NCI-H1105 (cell line): Measurements from ENCODE around the gene SSU72.
"Not testable (repeated sequence)": the region's sequence is repeated elsewhere in the genome, so short reads cannot be mapped to it uniquely, and the experiment has no call there.

Experiments used
- DNase-seq: peaks from one replicate; lab custom pipeline; 2025; lab: John Stamatoyannopoulos, UW

SSU72 gene

GRCh38 chr1:1527092-1527816, 47.4 kb downstream of the SSU72 start:
- DNase-seq, result no peak

- not testable (repeated sequence) for DNase-seq
These were observed 48.2 kb downstream of the SSU72 start for GRCh38 chr1:1526476-1526875.

- not testable (repeated sequence) for DNase-seq
These were observed 49.8 kb downstream of the SSU72 start for GRCh38 chr1:1524750-1525383.

GRCh38 chr1:1523651-1524050, 51.0 kb downstream of the SSU72 start:
- DNase-seq, result not testable (repeated sequence)

- not testable (repeated sequence) for DNase-seq
These were observed 51.4 kb downstream of the SSU72 start for GRCh38 chr1:1523226-1523625.

- DNase-seq, result not testable (repeated sequence)
These were observed 52.1 kb downstream of the SSU72 start for GRCh38 chr1:1522536-1522935.

- no peak for DNase-seq
These were observed 53.3 kb downstream of the SSU72 start for GRCh38 chr1:1521331-1521730.

- DNase-seq, result not testable (repeated sequence)
These were observed 54.7 kb downstream of the SSU72 start for GRCh38 chr1:1519805-1520505.

GRCh38 chr1:1518621-1519007, 56.0 kb downstream of the SSU72 start:
- DNase-seq, result not testable (repeated sequence)

GRCh38 chr1:1517973-1518620, 56.6 kb downstream of the SSU72 start:
- no peak for DNase-seq

- not testable (repeated sequence) for DNase-seq
These were observed 57.7 kb downstream of the SSU72 start for GRCh38 chr1:1516923-1517322.

GRCh38 chr1:1514376-1514775, 60.3 kb downstream of the SSU72 start:
- DNase-seq, result not testable (repeated sequence)

GRCh38 chr1:1513675-1514074, 61.0 kb downstream of the SSU72 start:
- not testable (repeated sequence) for DNase-seq

GRCh38 chr1:1512425-1512824, 62.2 kb downstream of the SSU72 start:
- DNase-seq, result not testable (repeated sequence)

- DNase-seq, result peak; percentile 96
These were observed 63.0 kb downstream of the SSU72 start, which contains the start of gene ATAD3A for GRCh38 chr1:1511533-1512285. Gene ATAD3A, plus strand, starts transcription at chr1:1512162. Its CDS starts 107 bp downstream, at chr1:1512269.

- DNase-seq, result no peak
These were observed 63.6 kb downstream of the SSU72 start for GRCh38 chr1:1510912-1511532.

GRCh38 chr1:1509465-1509850, 65.2 kb downstream of the SSU72 start:
- not testable (repeated sequence) for DNase-seq

GRCh38 chr1:1508775-1509464, 65.7 kb downstream of the SSU72 start:
- DNase-seq, result not testable (repeated sequence)

- DNase-seq, result no peak
These were observed 67.4 kb downstream of the SSU72 start for GRCh38 chr1:1507305-1507704.

GRCh38 chr1:1505801-1506200, 68.9 kb downstream of the SSU72 start:
- not testable (repeated sequence) for DNase-seq
